Calu3 (cell line): ENCODE data around the gene PRDM10. TPM values are rescaled to one million over a fixed set of nuclear protein-coding genes. Genes with fewer than 3 reads are reported as not detected.

Experiments
- BruUV-seq: library from RNA; stranded (reverse); fragments of 400-500 nt; replicated peaks from 2 replicates; lab custom pipeline; 2021; lab: Mats Ljungman, UMichigan
- CTCF ChIA-PET: fragments of 300-600 bp; sonication (Branson Sonifier 250); formaldehyde crosslinking; loops from one replicate; lab custom pipeline; 2022; ENCODE audit warnings: antibody characterized with exemption; lab: Charles Lee
- DNase-seq: peaks from one replicate; pipeline ENCODE4 v3.0.0; 2022
- H3K27ac Mint-ChIP-seq: one replicate; pipeline ENCODE4 v1.8.0; 2022; ENCODE audit warnings: mixed read lengths; ENCODE audit not compliant: unreplicated experiment
- H3K27me3 Mint-ChIP-seq: one replicate; pipeline ENCODE4 v1.8.0; 2022; ENCODE audit warnings: mixed read lengths; ENCODE audit not compliant: unreplicated experiment
- H3K36me3 Mint-ChIP-seq: one replicate; pipeline ENCODE4 v1.8.0; 2022; ENCODE audit warnings: mild to moderate bottlenecking, moderate library complexity, mixed read lengths; ENCODE audit not compliant: insufficient read depth, unreplicated experiment
- H3K4me1 Mint-ChIP-seq: one replicate; pipeline ENCODE4 v1.8.0; 2022; ENCODE audit warnings: mild to moderate bottlenecking, low read depth, mixed read lengths; ENCODE audit not compliant: unreplicated experiment
- H3K4me3 Mint-ChIP-seq: one replicate; pipeline ENCODE4 v1.8.0; 2022; ENCODE audit warnings: mild to moderate bottlenecking, low read depth, moderate library complexity, mixed read lengths; ENCODE audit not compliant: unreplicated experiment
- H3K9me3 Mint-ChIP-seq: one replicate; pipeline ENCODE4 v1.8.0; 2022; ENCODE audit warnings: low read depth, mixed read lengths; ENCODE audit not compliant: unreplicated experiment
- intact Hi-C: fragments of 100-400 bp; cut with micrococcal nuclease; formaldehyde crosslinking; loops from one replicate; pipeline ENCODE4 v1.10.0; 2022; ENCODE audit not compliant: unreplicated experiment
- total RNA-seq: library from RNA; stranded (reverse); gene quantifications from 2 replicates; pipeline ENCODE4 v1.2.3, GENCODE V29; 2022
- TF ChIP-seq, protein P1 (sequence below): fragments of 200-600 bp; IDR thresholded peaks from one replicate; pipeline ENCODE4 v1.8.0; 2022; ENCODE audit warnings: antibody characterized with exemption; ENCODE audit not compliant: unreplicated experiment

Gene PRDM10
- total RNA-seq, 1 experiment from 2014 or later = 8.1 TPM

DNA sequence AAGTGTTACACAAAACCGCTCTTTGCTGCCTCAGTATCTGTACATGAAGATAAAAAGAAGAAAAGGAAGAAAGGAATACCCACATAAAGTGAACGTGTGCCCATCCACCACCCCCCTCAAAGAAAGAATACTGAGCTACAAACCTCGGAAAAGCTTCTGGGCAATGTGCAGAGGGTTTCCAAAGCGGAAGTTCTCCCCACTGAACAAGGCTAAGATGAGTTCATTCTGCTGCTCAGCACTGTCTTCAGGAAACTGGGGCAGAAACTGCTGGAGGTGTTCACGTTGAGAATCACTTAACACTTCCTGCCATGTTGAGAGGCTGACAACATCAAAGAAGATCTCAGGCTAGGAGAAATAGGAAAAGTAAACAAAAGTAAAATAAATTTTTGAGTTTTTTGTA is 114.2 kb downstream of the PRDM10 start:
- Mint-ChIP-seq H3K9me3 (no peaks in the 10 kb centered on the region), H3K27ac (no peak overlapping the region), H3K4me1 (no peaks in the 10 kb centered on the region), H3K36me3 (no peaks in the 10 kb centered on the region), H3K4me3 (no peak overlapping the region), H3K27me3 (no peaks in the 10 kb centered on the region)
- TF ChIP-seq, protein P1, sequence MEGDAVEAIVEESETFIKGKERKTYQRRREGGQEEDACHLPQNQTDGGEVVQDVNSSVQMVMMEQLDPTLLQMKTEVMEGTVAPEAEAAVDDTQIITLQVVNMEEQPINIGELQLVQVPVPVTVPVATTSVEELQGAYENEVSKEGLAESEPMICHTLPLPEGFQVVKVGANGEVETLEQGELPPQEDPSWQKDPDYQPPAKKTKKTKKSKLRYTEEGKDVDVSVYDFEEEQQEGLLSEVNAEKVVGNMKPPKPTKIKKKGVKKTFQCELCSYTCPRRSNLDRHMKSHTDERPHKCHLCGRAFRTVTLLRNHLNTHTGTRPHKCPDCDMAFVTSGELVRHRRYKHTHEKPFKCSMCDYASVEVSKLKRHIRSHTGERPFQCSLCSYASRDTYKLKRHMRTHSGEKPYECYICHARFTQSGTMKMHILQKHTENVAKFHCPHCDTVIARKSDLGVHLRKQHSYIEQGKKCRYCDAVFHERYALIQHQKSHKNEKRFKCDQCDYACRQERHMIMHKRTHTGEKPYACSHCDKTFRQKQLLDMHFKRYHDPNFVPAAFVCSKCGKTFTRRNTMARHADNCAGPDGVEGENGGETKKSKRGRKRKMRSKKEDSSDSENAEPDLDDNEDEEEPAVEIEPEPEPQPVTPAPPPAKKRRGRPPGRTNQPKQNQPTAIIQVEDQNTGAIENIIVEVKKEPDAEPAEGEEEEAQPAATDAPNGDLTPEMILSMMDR = no peak
- DNase-seq = no peak
- BruUV-seq = no TSS peak
- intact Hi-C loops = no loop called here
- CTCF ChIA-PET = no interaction called here

DNA sequence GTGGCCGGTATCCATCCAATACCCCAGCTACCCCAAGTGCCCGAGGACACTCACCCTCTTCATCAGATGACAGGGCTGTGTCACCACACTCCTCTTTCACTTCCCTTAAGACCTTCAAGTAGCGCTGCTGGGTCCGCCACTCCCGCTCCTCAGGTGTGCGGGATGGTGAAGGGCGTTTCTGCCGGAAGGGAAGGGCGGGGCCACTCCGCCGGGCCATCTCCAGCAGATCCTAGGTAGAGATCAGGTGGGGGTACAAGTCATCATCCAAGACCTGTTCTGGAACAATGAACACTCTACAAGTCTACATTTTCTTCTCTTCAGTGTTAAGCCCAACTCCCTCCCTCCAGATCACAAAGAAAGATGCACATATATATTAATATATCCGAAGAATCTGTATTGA is 117.3 kb downstream of the PRDM10 start:
- DNase-seq = no peak
- no peak overlapping the region for H3K27ac Mint-ChIP-seq
- no peak overlapping the region for H3K4me3 Mint-ChIP-seq
- TF ChIP-seq, protein P1 = no peak
- intact Hi-C loops = no loop called here
- H3K9me3 Mint-ChIP-seq = no peaks in the 10 kb centered on the region
- no peaks in the 10 kb centered on the region for H3K27me3 Mint-ChIP-seq
- H3K36me3 Mint-ChIP-seq = no peaks in the 10 kb centered on the region
- BruUV-seq = no TSS peak
- CTCF ChIA-PET = no interaction called here
- no peaks in the 10 kb centered on the region for H3K4me1 Mint-ChIP-seq

DNA sequence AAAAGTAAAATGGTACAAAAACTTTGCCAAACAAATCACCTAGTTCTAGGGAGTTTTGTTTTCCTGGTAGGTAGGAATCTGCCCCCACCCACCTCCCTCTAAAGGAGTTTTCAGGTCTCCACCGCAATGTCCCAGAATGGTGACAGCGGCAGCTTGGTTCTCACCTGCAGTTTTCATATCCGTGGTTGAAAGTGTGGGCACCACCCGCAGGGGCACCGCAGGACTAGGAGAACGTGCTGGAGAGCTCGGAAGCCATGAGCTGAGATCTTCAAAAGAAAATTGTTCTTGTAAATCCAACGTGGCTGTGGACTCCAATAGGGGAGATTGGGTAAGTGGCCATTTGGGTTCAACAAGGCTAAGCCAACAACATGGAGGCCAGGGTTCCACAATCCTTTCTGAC is 118.1 kb downstream of the PRDM10 start:
- H3K4me1 Mint-ChIP-seq = no peaks in the 10 kb centered on the region
- H3K4me3 Mint-ChIP-seq = no peak overlapping the region
- intact Hi-C loops = no loop called here
- CTCF ChIA-PET = no interaction called here
- no peaks in the 10 kb centered on the region for H3K36me3 Mint-ChIP-seq
- no peak overlapping the region for H3K27ac Mint-ChIP-seq
- no peaks in the 10 kb centered on the region for H3K27me3 Mint-ChIP-seq
- TF ChIP-seq, protein P1 = no peak
- no peaks in the 10 kb centered on the region for H3K9me3 Mint-ChIP-seq
- BruUV-seq = no TSS peak
- no peak for DNase-seq

DNA sequence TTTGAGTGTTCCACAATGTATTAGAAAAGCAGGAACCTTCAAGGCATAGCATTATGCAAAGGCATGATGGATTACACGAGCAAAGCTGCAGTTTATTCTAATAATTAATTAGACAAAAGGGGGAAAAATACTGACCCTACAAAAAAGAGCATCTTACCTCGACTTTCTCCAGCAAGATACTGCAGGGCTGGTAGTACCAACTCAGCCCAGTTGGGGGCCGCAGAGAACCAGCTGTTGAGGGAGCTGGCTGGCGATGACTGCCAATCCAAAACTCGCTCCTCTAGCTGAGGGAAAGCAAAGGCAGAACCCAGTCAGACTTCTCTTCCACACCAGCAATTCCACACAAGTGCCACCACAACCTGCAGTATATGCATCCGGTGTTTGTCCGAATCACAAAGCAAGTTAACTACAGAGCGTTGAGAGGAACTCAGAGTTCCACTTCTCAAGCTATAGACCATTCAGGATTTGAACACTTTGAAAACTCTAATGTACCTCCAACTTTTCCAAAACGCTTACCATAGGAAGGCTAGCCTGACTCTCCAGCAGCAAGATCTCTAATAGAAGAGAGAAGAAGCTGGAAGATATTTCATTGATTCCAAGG is 121.0 kb downstream of the PRDM10 start:
- BruUV-seq = no TSS peak
- CTCF ChIA-PET = interaction anchor here (1.3 kb wide), 1 partner anchor 265 kb away, joined by 4 read pairs; no protein-coding TSS in a partner anchor
- Mint-ChIP-seq H3K36me3 (peaks cover 8% of the 10 kb centered on the region), H3K4me3 (no peak overlapping the region), H3K27me3 (no peaks in the 10 kb centered on the region), H3K4me1 (no peaks in the 10 kb centered on the region), H3K27ac (no peak overlapping the region), H3K9me3 (no peaks in the 10 kb centered on the region)
- peak; percentile 58 for DNase-seq
- TF ChIP-seq, protein P1 = peak; percentile 28
- intact Hi-C loops = no loop called here
